Caco-2 (cell line): Measurements from ENCODE around the gene HTR6. TPM values are rescaled to one million over a fixed set of nuclear protein-coding genes. Genes with fewer than 3 reads are reported as not detected.
A peak's percentile ranks its signal among the peaks of the same experiment; 100 is the strongest.

Experiments
- BruUV-seq: library from RNA; stranded (reverse); fragments of 400-500 nt; replicated peaks from 2 replicates; lab custom pipeline; 2021; lab: Mats Ljungman, UMichigan
- CTCF ChIA-PET: fragments of 300-600 bp; sonication (Branson Sonifier 250); formaldehyde crosslinking; loops from one replicate; lab custom pipeline; 2022; ENCODE audit warnings: antibody characterized with exemption; lab: Charles Lee
- POLR2A ChIA-PET: fragments of 300-600 bp; sonication (Branson Sonifier 250); formaldehyde crosslinking; loops from one replicate; lab custom pipeline; 2022; ENCODE audit warnings: antibody characterized with exemption; lab: Charles Lee
- DNase-seq, 2 experiments: peaks; one replicate each; pipeline versions ENCODE4 v3.0.0 to v3.0.0-alpha.2; 2020 to 2022
- H3K27me3 ChIP-seq: replicated peaks from 2 replicates; pipeline ENCODE4 v1.6.0; 2011; ENCODE audit warnings: low read length; ENCODE audit not compliant: control insufficient read depth, insufficient read depth
- H3K36me3 ChIP-seq: 2 replicates; pipeline ENCODE4 v1.5.1; 2011; ENCODE audit warnings: low read length; ENCODE audit not compliant: control insufficient read depth, insufficient read depth
- H3K4me1 ChIP-seq: fragments of 250-450 bp; sonication (Bioruptor Pico); 2 replicates; pipeline ENCODE4 v1.5.1; 2020; ENCODE audit warnings: mild to moderate bottlenecking
- H3K4me3 ChIP-seq: 2 replicates; pipeline ENCODE4 v1.5.1; 2011; ENCODE audit warnings: low read depth, mild to moderate bottlenecking, control low read depth, low read length
- H3K9me3 ChIP-seq: fragments of 250-450 bp; sonication (Bioruptor Pico); 2 replicates; pipeline ENCODE4 v1.5.1; 2020; ENCODE audit warnings: mild to moderate bottlenecking, moderate library complexity
- H3K27ac Mint-ChIP-seq: one replicate; pipeline ENCODE4 v1.8.0; 2022; ENCODE audit warnings: mixed read lengths; ENCODE audit not compliant: unreplicated experiment
- H3K27me3 Mint-ChIP-seq: one replicate; pipeline ENCODE4 v1.8.0; 2022; ENCODE audit warnings: mixed read lengths; ENCODE audit not compliant: insufficient read depth, unreplicated experiment
- H3K36me3 Mint-ChIP-seq: one replicate; pipeline ENCODE4 v1.8.0; 2022; ENCODE audit warnings: mild to moderate bottlenecking, mixed read lengths; ENCODE audit not compliant: insufficient read depth, unreplicated experiment
- H3K4me1 Mint-ChIP-seq: one replicate; pipeline ENCODE4 v1.8.0; 2022; ENCODE audit warnings: low read depth, mixed read lengths; ENCODE audit not compliant: unreplicated experiment
- H3K4me3 Mint-ChIP-seq: one replicate; pipeline ENCODE4 v1.8.0; 2022; ENCODE audit warnings: mild to moderate bottlenecking, moderate library complexity, mixed read lengths; ENCODE audit not compliant: unreplicated experiment
- H3K9me3 Mint-ChIP-seq: one replicate; pipeline ENCODE4 v1.8.0; 2022; ENCODE audit warnings: mixed read lengths; ENCODE audit not compliant: unreplicated experiment
- CTCF ChIP-seq, 2 experiments: fragments of 200-600 bp in 1 of 2; IDR thresholded peaks; 1 replicate in 1 of 2; 2 replicates in 1 of 2; pipeline versions ENCODE4 v1.5.1 to v1.8.0; 2011 to 2022; ENCODE audit warnings: antibody characterized with exemption in 1 of 2, control low read depth in 1 of 2, inconsistent platforms in 1 of 2, low read depth in 1 of 2, low read length in 1 of 2, mild to moderate bottlenecking in 1 of 2, moderate library complexity in 1 of 2; ENCODE audit not compliant: insufficient read depth in 1 of 2, severe bottlenecking in 1 of 2, unreplicated experiment in 1 of 2
- intact Hi-C: fragments of 100-400 bp; cut with micrococcal nuclease; formaldehyde crosslinking; loops from one replicate; pipeline ENCODE4 v1.10.0; 2022; ENCODE audit not compliant: unreplicated experiment
- total RNA-seq: library from RNA; stranded (reverse); gene quantifications from 2 replicates; pipeline ENCODE4 v1.2.3, GENCODE V29; 2022

HTR6 gene
- total RNA-seq, 1 experiment from 2014 or later = not detected

DNA sequence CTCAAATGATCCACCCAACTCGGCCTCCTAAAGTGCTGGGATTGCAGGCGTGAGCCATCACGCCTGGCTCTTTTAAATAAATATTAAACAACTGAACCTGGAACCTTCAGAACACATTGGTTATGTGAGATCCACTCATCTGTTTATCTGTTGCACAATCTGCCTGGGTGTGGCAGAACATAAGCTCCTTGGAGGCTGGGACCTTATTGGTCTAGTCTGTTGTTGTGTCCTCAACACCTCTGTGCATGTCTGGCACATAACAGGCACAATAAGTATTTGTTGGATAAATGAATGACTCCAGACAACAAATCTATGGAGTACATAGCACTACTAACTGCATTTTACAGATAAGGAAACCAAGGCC lies 24.7 kb upstream of the HTR6 start:
- Mint-ChIP-seq H3K9me3 (no peaks in the 10 kb centered on the region), H3K4me3 (no peak overlapping the region), H3K27ac (no peak overlapping the region), H3K27me3 (no peaks in the 10 kb centered on the region), H3K4me1 (no peaks in the 10 kb centered on the region), H3K36me3 (no peaks in the 10 kb centered on the region)
- intact Hi-C loops = no loop called here
- Histone ChIP-seq H3K27me3 (no peaks in the 10 kb centered on the region), H3K9me3 (no peaks in the 10 kb centered on the region), H3K4me3 (no peak overlapping the region), H3K36me3 (no peaks in the 10 kb centered on the region), H3K4me1 (peaks cover 11% of the 10 kb centered on the region)
- no peak for TF ChIP-seq CTCF (IDR thresholded peaks at IDR 0.05; ENCODE audit: insufficient read depth in 1 of 2, low read depth in 1 of 2, low read length in 1 of 2, severe bottlenecking in 1 of 2, unreplicated experiment in 1 of 2)
- no TSS peak for BruUV-seq
- ChIA-PET POLR2A (no interaction called here), CTCF (interaction anchor here (1.1 kb wide), 2 partner anchors 12 to 14 kb away, joined by 3 to 4 read pairs; no protein-coding TSS in a partner anchor)
- no peak for DNase-seq

DNA sequence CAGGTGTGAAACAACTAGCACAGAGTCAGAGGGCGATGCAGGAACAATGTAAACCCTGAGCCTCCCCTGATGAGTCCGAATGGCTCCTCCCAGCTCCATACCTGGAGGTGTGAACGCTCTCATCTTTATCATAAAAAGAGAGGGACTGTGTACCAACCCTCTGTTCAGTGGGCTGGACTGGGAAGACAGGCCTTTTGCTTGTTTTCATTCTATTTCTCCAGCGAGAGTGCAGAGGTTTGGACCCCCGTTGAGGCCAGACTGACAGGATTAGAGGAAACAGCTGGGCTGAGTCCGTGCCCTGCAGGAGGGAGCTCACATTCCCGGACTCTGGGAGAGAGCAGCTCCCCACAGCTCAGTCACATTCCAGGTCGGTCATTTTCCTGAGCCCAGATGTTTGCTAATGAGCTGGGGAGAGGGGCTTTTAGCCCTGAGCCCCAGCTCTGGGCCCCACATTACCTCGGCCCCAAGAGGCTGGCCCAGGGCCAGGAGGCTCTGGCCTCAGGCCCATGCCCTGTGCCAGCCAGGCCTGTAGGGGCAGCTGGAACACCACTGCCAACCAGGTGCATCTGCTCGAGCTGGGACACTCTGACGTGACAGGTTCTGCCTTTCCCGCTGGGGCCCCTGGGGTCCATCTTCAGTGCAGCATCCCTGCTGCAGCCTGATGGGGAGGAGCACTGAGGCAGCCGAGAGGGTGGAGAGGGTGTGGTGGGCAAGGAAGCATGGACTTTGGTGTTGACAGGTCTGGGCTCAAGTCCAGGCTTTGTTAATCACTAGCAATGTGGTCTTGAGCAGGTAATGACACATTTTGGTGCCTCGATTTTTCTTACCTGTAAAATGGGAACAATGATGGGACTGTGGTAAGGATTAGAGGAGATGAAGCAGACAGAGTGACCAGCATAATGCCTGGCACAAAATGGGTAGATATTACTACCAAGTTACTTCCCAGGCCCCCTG lies 24.0 kb upstream of the HTR6 start:
- no peak overlapping the region for H3K4me3 ChIP-seq
- H3K36me3 ChIP-seq = no peaks in the 10 kb centered on the region
- no peaks in the 10 kb centered on the region for H3K9me3 Mint-ChIP-seq
- DNase-seq = no peak
- H3K27me3 Mint-ChIP-seq = no peaks in the 10 kb centered on the region
- intact Hi-C loops = no loop called here
- no peak for TF ChIP-seq CTCF (IDR thresholded peaks at IDR 0.05; ENCODE audit: insufficient read depth in 1 of 2, low read depth in 1 of 2, low read length in 1 of 2, severe bottlenecking in 1 of 2, unreplicated experiment in 1 of 2)
- CTCF ChIA-PET = interaction anchor here (1.1 kb wide), 2 partner anchors 11 to 14 kb away, joined by 3 to 4 read pairs; no protein-coding TSS in a partner anchor
- H3K4me1 Mint-ChIP-seq = no peaks in the 10 kb centered on the region
- no peaks in the 10 kb centered on the region for H3K9me3 ChIP-seq
- H3K4me1 ChIP-seq = peaks cover 11% of the 10 kb centered on the region
- H3K27me3 ChIP-seq = no peaks in the 10 kb centered on the region
- H3K27ac Mint-ChIP-seq = no peak overlapping the region
- H3K4me3 Mint-ChIP-seq = no peak overlapping the region
- no TSS peak for BruUV-seq
- H3K36me3 Mint-ChIP-seq = no peaks in the 10 kb centered on the region
- POLR2A ChIA-PET = interaction anchor here (0.7 kb wide), 1 partner anchor 148 kb away, joined by 8 read pairs; no protein-coding TSS in a partner anchor

- H3K4me1 ChIP-seq = peaks cover 11% of the 10 kb centered on the region
- peak overlapping the region; percentile 31 for H3K4me3 ChIP-seq
- no TSS peak for BruUV-seq
- no peaks in the 10 kb centered on the region for H3K27me3 Mint-ChIP-seq
- H3K4me1 Mint-ChIP-seq = no peaks in the 10 kb centered on the region
- ChIA-PET CTCF (interaction anchor here (1.5 kb wide), 1 partner anchor 17 kb away, joined by 3 read pairs; no protein-coding TSS in a partner anchor), POLR2A (no interaction called here)
- H3K27me3 ChIP-seq = no peaks in the 10 kb centered on the region
- TF ChIP-seq CTCF (IDR thresholded peaks at IDR 0.05; ENCODE audit: insufficient read depth in 1 of 2, low read depth in 1 of 2, low read length in 1 of 2, severe bottlenecking in 1 of 2, unreplicated experiment in 1 of 2) = no peak
- H3K9me3 ChIP-seq = no peaks in the 10 kb centered on the region
- no peak overlapping the region for H3K27ac Mint-ChIP-seq
- intact Hi-C loops = no loop called here
- peak overlapping the region; percentile 72 for H3K4me3 Mint-ChIP-seq
- DNase-seq = peak in 1 of 2 experiments; percentile 48
- no peaks in the 10 kb centered on the region for H3K36me3 ChIP-seq
- H3K36me3 Mint-ChIP-seq = peaks cover 6% of the 10 kb centered on the region
- no peaks in the 10 kb centered on the region for H3K9me3 Mint-ChIP-seq
Measured at GRCh38 chr1:19643121-19643520, 21.6 kb upstream of the HTR6 start.
